HG03025 (cell line): Measurements from ENCODE around the gene KIZ.
A peak's percentile ranks its signal among the peaks of the same experiment; 100 is the strongest.

Experiments
- ATAC-seq: cut with Tn5 transposase; IDR thresholded peaks from one replicate; pipeline ENCODE4 v1.9.1; 2021; ENCODE audit warnings: mild to moderate bottlenecking, moderate library complexity; ENCODE audit not compliant: unreplicated experiment, low FRiP score

Gene KIZ

GRCh38 chr20:21103582-21104465 lies 22.1 kb upstream of the KIZ start:
- ATAC-seq, result no peak

- ATAC-seq, result no peak
These were observed 21.5 kb upstream of the KIZ start for GRCh38 chr20:21104466-21104761.

GRCh38 chr20:21104921-21105320 lies 21.0 kb upstream of the KIZ start:
- no peak for ATAC-seq

- ATAC-seq, result no peak
These were observed 20.3 kb upstream of the KIZ start for GRCh38 chr20:21105429-21106170.

GRCh38 chr20:21106171-21107017 lies 19.5 kb upstream of the KIZ start, which contains the start of gene LINC00237:
TSS of gene LINC00237 (minus strand) at chr20:21106358.
- no peak for ATAC-seq

GRCh38 chr20:21109144-21109543 lies 16.7 kb upstream of the KIZ start:
- no peak for ATAC-seq

GRCh38 chr20:21110811-21111210 lies 15.1 kb upstream of the KIZ start:
- ATAC-seq, result no peak

- ATAC-seq, result no peak
These were observed 14.5 kb upstream of the KIZ start for GRCh38 chr20:21111416-21111815.

- ATAC-seq, result no peak
These were observed 12.2 kb upstream of the KIZ start for GRCh38 chr20:21113697-21114096.

- ATAC-seq, result no peak
These were observed 11.3 kb upstream of the KIZ start for GRCh38 chr20:21114584-21114983.

GRCh38 chr20:21117521-21117920 lies 8.4 kb upstream of the KIZ start:
- no peak for ATAC-seq

GRCh38 chr20:21118138-21118537 lies 7.7 kb upstream of the KIZ start:
- ATAC-seq, result no peak

GRCh38 chr20:21118782-21119181 lies 7.1 kb upstream of the KIZ start:
- no peak for ATAC-seq

GRCh38 chr20:21124190-21124589 lies 1.7 kb upstream of the KIZ start:
- ATAC-seq, result no peak

- ATAC-seq, result peak; percentile 20
These were observed 622 bp upstream of the KIZ start for GRCh38 chr20:21125072-21125848.

GRCh38 chr20:21126581-21126870 lies 644 bp downstream of the KIZ start:
- peak; percentile 1 for ATAC-seq

- ATAC-seq, result no peak
These were observed 1.5 kb downstream of the KIZ start for GRCh38 chr20:21127201-21127981.

GRCh38 chr20:21129861-21130260 lies 4.0 kb downstream of the KIZ start:
- no peak for ATAC-seq

- ATAC-seq, result no peak
These were observed 7.5 kb downstream of the KIZ start for GRCh38 chr20:21133404-21133803.
